Stimulated activated CD4-positive, alpha-beta T cell treated with anti-CD3 and anti-CD28 coated beads, Interleukin-2, amount 100 ng/mL, for 24 hours (primary cell): ENCODE measurements around the gene PBX1.

Experiments used
- DNase-seq, 2 donors: peaks; one replicate each; pipeline ENCODE4 v3.0.0-alpha.2; 2020

Gene PBX1

GRCh38 chr1:164564378-164564777 is 5.4 kb downstream of the PBX1 start:
- no peak for DNase-seq

GRCh38 chr1:164565357-164565756 is 6.4 kb downstream of the PBX1 start:
- DNase-seq = no peak

GRCh38 chr1:164567774-164568173 is 8.8 kb downstream of the PBX1 start:
- no peak for DNase-seq

- no peak for DNase-seq
Observed at GRCh38 chr1:164569241-164569640, 10.3 kb downstream of the PBX1 start.

- DNase-seq = no peak
Observed at GRCh38 chr1:164569866-164570265, 10.9 kb downstream of the PBX1 start.

GRCh38 chr1:164571333-164571732 is 12.3 kb downstream of the PBX1 start:
- no peak for DNase-seq

- DNase-seq = no peak
Observed at GRCh38 chr1:164575356-164575886, 16.4 kb downstream of the PBX1 start.

- DNase-seq = no peak
Observed at GRCh38 chr1:164576291-164577271, 17.6 kb downstream of the PBX1 start.

- no peak for DNase-seq
Observed at GRCh38 chr1:164577291-164577690, 18.3 kb downstream of the PBX1 start.

GRCh38 chr1:164578479-164579200 is 19.7 kb downstream of the PBX1 start:
- DNase-seq = no peak

- DNase-seq = no peak
Observed at GRCh38 chr1:164579381-164579780, 20.4 kb downstream of the PBX1 start.

- DNase-seq = no peak
Observed at GRCh38 chr1:164581762-164582161, 22.8 kb downstream of the PBX1 start.

GRCh38 chr1:164583196-164583595 is 24.2 kb downstream of the PBX1 start:
- DNase-seq = no peak

- DNase-seq = no peak
Observed at GRCh38 chr1:164583835-164584539, 25.0 kb downstream of the PBX1 start.

- DNase-seq = no peak
Observed at GRCh38 chr1:164586591-164586990, 27.6 kb downstream of the PBX1 start.

GRCh38 chr1:164587617-164588501 is 28.9 kb downstream of the PBX1 start:
- no peak for DNase-seq

GRCh38 chr1:164588516-164589341 is 29.7 kb downstream of the PBX1 start:
- DNase-seq = no peak

GRCh38 chr1:164589408-164589807 is 30.4 kb downstream of the PBX1 start:
- no peak for DNase-seq

GRCh38 chr1:164589961-164590507 is 31.1 kb downstream of the PBX1 start:
- DNase-seq = no peak

GRCh38 chr1:164590592-164590991 is 31.6 kb downstream of the PBX1 start:
- DNase-seq = no peak

- no peak for DNase-seq
Observed at GRCh38 chr1:164591858-164592257, 32.9 kb downstream of the PBX1 start.
